Stimulated activated CD4-positive, alpha-beta T cell treated with anti-CD3 and anti-CD28 coated beads, TNF-alpha, amount 100 ng/mL, for 24 hours (primary cell): Measurements from ENCODE around the gene PRRX1.

ENCODE experiments used
- DNase-seq, 3 experiments: peaks; one replicate each; pipeline ENCODE4 v3.0.0-alpha.2; 2020; ENCODE audit warnings: low read depth in 3 of 3

Gene PRRX1

DNA sequence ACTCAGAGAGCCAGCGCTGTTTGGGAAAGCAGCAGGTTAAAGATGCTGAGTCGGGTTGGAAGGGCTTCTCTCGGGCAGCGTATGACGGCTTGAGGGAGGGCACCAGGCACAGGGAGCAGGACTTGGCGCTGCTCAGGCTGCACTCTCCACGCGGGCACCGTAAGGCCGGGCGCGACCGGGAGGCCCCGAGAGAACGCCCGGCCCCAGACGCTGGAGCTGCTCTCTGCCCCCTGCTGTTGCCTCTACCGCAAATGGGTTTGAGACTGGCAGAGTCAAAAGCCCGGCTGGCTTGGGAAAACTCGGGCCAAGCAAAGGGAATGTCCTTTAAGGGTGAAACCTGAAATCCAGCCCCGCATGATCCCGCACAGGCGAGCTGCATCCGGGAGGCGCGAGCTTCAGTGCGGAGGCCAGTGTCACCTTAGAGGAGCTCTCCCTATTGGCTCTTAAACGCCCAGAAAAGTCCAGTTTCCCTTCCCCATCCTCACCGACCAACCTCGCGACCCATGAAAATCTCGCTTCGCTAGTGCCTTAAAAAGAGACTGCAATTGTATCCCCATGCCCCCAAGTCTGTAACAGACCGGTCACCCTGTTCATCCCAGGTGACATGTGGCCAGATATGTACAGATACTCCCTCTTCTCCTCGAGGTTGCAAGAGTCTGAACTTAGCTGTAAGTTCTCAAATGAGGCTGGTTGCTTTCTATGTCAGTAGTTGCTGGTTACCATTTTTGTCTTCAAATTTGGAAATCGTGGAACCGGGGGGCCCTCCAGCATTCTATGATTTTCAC lies 1.1 kb downstream of the PRRX1 start:
- no peak for DNase-seq

DNA sequence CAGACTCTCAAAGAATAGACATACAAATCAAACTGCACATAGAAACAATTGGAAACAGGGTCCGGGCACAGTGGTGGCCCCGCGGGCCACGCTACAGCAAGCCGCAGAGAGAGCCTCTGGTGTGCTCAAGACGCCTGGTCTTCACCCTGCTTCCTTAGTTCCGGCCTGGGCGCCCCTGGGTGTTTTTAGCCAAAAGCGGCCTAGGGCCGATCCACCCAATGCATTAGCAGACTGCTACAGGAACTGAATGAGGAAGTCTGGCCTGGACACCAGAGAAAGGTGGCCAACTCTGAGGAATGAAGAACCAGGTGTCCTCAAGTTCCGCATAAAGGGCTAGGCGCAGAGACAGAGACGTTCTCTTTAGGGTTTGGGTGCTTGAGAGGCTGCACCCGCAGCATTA lies 1.7 kb downstream of the PRRX1 start:
- no peak for DNase-seq

GRCh38 chr1:170666541-170667254 lies 2.8 kb downstream of the PRRX1 start:
- no peak for DNase-seq

DNA sequence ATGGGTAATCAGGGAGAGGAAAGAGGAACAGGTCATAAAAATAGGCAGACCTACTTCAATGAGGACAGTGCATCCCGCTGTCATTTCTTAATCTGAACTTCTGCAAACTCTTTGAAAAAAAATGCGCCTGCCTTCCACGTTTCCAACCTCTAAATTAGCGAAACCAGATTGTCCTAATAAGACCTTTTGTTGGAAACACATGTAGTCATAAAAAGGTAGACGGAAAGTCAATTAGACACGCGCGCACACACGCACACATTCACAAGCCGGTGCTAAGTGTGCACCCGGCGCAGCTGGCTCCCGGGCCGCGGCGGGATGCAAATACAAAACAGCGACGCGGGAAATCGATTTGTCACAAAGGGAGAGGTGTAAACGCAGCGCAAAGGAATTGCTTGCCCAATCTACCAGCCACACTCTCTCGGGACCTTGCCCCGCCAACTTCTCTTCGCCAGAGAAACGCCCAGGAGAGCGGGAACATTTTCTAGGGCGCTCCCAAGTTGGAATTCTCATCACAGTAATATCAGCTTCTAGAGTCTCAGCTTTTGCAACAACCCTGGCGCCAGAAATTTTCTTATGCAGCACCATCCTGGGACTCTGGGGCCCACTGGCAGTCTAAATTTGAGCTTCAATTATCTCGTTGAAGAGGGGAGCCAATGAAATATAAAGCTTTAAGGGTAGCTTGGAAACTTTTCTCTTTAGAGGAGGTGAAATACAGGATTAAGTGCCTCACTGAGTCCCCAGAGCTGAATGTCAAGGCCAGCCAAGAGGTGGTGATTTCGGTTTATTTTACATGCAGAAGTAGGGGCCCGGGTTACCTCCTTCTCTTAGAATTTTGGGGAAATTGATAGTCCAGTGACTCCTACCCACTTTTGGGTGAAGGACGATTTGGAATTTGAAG lies 4.5 kb downstream of the PRRX1 start:
- DNase-seq, result no peak

- no peak for DNase-seq
Measured at GRCh38 chr1:170669107-170669445, 5.1 kb downstream of the PRRX1 start.

DNA sequence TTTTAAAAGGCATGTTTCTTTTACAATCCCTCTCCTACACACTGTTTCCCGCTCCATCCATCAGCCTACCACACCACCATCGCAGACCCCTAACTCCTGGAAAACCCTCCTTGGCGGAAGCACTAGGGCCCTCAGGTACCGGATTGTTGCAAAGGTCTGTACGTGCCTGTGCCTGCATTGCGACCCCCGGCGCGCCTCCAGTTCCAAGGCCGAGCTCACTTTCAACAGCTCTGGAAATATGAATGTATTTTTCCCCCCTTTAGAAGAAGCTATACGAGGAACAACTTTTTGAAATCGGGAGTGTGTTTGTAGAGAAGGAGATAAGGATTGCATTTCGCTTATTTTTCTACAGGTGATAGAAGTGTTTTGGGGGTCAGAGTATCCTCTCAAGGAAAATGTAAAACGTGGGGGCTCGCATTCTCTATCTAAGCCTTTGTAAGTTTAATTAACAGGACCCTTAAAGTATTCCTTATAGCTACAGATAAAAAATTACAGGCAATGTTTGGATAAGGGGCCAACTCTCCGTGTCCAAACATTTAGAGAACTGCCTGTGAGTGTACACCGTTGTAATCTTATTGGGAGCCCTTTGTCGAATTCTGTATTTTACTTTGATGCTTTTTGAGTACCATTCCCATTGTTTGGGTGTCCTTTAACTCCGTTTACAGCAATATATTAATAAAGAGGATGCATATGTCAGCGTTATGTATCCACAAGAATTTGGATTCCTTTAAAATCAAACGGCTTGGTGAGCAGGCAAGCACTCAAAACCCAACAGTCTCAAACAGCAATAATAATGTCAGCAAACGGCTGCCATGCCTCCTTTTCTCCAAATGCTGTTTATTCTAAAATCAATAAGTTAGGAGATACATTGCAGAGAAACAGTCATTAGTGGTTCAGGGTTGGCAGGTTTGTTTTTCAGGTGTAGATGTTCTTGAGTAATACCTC lies 5.9 kb downstream of the PRRX1 start:
- DNase-seq, result no peak

GRCh38 chr1:170670802-170671628 lies 7.1 kb downstream of the PRRX1 start:
- peak in 2 of 3 experiments; percentile 4 to 39 for DNase-seq

- no peak for DNase-seq
Measured at GRCh38 chr1:170671629-170671963, 7.7 kb downstream of the PRRX1 start.

DNA sequence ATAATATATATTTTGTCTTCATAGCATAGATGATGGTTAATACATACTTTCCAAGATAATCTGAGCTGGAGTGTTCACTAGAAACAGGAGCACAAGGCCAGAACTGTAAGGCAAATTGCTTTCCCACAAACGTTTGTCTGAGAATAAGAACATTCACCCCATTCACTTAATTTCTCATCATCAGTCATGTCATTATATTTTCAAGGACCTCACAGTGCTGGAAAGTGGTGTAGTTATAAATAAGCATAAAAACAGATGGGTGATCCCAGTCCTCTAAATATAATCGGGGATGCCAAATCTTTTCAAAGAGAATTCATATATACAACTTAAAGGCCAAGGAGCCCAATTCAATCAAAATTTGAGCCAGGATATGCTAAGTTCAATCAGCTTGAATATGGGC lies 8.4 kb downstream of the PRRX1 start:
- DNase-seq, result no peak

- no peak for DNase-seq
Measured at GRCh38 chr1:170674239-170674638, 10.3 kb downstream of the PRRX1 start.

DNA sequence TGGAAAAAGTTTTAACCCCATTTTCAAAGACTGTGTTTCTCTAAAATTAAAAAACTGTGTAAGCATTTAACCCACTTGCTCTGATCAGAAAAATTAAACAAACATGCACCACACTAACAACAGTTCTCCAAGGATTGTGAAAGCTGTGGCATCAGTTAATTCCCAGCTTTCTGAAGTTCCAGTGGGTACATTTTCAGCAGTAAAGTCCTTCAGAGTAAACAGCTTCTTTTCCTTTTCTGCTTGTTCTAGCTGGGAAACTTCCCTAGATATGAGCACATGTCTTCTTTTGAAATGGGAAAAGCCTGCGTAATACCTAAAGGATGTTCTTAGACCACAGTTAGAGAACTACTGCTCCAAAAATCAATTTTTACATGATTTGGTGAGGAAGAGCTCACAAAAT lies 11.1 kb downstream of the PRRX1 start:
- no peak for DNase-seq

- no peak for DNase-seq
Measured at GRCh38 chr1:170675865-170676264, 11.9 kb downstream of the PRRX1 start.

GRCh38 chr1:170676628-170677027 lies 12.7 kb downstream of the PRRX1 start:
- no peak for DNase-seq

- no peak for DNase-seq
Measured at GRCh38 chr1:170678027-170678600, 14.2 kb downstream of the PRRX1 start.

GRCh38 chr1:170680428-170680827 lies 16.5 kb downstream of the PRRX1 start:
- no peak for DNase-seq

GRCh38 chr1:170682169-170682568 lies 18.2 kb downstream of the PRRX1 start:
- no peak for DNase-seq

- no peak for DNase-seq
Measured at GRCh38 chr1:170682809-170683208, 18.9 kb downstream of the PRRX1 start.

- DNase-seq, result no peak
Measured at GRCh38 chr1:170685166-170685565, 21.2 kb downstream of the PRRX1 start.

- no peak for DNase-seq
Measured at GRCh38 chr1:170686291-170686690, 22.4 kb downstream of the PRRX1 start.

- DNase-seq, result no peak
Measured at GRCh38 chr1:170687621-170688020, 23.7 kb downstream of the PRRX1 start.
